HG03175 (cell line): ENCODE data around the gene IL21R.

Experiments
- ATAC-seq: cut with Tn5 transposase; IDR thresholded peaks from one replicate; pipeline ENCODE4 v1.9.1; 2021; ENCODE audit warnings: mild to moderate bottlenecking, moderate library complexity; ENCODE audit not compliant: unreplicated experiment

The IL21R gene

DNA sequence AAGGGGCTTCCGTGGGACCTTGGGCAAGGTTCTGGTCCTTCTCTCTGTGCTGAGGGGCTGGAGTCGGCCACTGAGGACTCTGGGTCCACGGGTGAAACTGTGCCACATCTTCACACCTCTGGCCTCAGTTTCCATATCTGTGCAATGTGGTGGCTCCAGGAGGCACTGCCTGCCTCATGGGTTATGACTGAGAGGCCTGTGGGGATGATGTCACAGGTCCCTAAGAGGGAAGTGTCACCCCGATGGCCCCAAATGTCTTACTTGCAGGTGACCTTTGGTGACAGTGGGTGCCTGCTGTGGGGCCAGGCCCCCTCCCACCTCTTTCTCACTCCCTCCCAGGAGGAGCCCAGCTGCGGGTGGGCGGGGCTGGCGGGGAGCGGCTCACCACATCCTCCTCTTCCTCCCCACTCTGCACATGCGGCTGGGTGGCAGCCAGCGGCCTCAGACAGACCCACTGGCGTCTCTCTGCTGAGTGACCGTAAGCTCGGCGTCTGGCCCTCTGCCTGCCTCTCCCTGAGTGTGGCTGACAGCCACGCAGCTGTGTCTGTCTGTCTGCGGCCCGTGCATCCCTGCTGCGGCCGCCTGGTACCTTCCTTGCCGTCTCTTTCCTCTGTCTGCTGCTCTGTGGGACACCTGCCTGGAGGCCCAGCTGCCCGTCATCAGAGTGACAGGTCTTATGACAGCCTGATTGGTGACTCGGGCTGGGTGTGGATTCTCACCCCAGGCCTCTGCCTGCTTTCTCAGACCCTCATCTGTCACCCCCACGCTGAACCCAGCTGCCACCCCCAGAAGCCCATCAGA lies at the start of gene IL21R:
Gene IL21R (plus strand): TSS at position 407 of the 801 bp plus-strand sequence. CDS start 27,898 bp downstream, outside the sequence.
- peak; percentile 60 for ATAC-seq

DNA sequence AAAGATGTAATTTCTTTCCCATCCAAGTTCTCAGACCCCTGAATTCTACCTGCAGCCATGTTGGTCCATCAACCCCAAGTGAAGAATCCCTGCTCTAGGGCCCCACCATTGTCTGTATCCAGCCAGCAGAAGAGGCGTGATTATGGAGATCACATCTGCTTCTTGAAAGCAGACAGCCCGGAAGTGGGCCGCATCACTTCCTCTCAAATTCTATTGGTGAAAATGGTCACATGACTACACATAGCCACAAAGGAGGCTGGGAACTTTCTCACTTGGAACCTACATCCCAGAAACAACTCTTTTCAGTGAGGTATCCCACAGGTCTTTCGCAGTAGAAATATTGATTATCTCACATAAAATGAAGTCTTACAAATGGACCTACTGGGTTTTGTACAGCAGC lies 48.1 kb upstream of the IL21R start:
- no peak for ATAC-seq

DNA sequence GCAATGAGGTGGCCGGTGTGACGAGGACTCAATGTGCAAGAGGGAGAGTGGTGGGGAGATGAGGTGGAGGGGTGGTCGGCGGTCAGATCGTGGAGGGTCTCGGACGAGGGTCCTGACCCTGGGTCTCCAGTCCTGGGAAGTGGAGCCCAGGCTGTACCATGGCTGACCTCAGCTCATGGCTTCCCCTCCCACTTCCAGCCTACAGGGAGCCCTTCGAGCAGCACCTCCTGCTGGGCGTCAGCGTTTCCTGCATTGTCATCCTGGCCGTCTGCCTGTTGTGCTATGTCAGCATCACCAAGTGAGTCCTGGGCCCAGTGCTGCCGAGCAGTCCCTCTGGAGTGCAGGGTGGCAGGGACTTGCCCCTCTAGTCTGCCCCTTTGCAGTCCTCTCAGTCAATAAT lies 46.4 kb upstream of the IL21R start:
- no peak for ATAC-seq

DNA sequence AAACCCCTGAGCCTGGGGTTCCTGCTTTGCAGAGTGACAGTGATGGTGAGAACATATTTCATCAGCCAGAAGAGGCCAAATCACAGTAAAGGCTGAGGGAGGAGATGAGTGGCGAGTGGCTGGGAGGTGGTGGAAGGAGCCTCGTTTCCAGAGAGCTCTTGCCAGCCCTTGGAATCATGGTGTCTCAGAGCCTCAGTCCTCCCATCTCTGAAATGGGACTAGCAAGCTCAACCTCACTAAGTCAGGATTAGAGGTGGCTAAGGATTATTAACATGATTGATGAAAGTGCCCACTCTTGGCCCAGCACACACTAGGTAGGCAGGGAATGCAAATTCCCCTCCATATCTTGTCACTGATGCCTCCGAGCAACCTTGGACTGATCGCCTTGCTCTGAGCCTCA lies 45.2 kb upstream of the IL21R start:
- no peak for ATAC-seq

DNA sequence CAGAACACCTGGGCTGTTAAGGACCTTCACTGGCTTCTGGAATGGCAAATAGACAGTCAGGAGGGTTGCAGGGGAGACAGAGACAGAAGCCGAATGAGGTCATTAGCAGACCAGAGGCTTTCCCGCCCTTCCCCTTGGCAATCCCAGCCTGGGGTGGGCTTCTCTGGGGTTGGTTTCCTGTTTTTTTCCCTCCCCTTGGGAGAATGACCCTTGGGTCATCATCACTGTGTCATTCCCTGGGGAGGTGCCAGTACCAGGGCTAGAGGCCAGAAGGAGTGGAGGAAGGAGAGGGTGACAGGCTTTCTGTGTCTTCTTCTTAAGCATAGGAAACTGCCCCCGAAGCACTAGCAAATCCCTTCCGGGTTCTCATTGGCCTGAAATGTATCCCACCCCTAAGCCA lies 42.9 kb upstream of the IL21R start:
- no peak for ATAC-seq

DNA sequence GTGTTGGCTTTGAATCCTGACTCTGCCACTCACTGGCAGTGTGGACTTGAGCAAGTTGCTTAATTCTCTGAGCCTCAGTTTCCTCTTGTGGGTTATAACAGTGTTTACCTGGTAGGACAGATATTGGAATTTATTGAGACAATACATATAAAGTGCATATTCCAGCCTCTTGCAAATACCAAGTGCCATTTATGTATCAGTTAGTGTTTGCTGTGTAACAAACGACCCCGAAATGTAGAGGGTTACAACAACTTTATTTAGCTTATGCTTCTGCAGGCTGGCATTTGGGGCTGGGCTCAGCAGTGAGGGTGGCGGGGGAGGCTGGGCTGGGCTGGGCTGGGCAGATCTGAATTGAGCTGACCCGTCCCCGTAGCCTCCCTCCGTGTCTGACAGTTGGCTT lies 42.4 kb upstream of the IL21R start:
- no peak for ATAC-seq

DNA sequence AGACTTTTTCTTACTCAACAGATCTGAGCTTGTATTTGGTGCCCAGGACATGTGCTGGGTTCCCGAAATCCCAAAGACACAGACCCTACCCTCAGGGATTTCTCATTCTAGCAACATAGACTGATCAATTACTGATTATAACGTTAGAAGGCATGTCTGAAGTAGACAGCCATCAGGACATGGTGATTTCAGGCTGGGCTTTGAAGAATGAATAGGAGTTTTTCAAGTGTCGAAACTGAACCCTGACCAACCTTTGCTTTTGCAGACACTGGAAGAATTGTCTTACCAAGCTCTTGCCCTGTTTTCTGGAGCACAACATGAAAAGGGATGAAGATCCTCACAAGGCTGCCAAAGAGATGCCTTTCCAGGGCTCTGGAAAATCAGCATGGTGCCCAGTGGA lies 40.0 kb upstream of the IL21R start:
- no peak for ATAC-seq

DNA sequence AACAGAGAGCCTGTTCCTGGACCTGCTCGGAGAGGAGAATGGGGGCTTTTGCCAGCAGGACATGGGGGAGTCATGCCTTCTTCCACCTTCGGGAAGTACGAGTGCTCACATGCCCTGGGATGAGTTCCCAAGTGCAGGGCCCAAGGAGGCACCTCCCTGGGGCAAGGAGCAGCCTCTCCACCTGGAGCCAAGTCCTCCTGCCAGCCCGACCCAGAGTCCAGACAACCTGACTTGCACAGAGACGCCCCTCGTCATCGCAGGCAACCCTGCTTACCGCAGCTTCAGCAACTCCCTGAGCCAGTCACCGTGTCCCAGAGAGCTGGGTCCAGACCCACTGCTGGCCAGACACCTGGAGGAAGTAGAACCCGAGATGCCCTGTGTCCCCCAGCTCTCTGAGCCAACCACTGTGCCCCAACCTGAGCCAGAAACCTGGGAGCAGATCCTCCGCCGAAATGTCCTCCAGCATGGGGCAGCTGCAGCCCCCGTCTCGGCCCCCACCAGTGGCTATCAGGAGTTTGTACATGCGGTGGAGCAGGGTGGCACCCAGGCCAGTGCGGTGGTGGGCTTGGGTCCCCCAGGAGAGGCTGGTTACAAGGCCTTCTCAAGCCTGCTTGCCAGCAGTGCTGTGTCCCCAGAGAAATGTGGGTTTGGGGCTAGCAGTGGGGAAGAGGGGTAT lies 39.3 kb upstream of the IL21R start:
- ATAC-seq: no peak

DNA sequence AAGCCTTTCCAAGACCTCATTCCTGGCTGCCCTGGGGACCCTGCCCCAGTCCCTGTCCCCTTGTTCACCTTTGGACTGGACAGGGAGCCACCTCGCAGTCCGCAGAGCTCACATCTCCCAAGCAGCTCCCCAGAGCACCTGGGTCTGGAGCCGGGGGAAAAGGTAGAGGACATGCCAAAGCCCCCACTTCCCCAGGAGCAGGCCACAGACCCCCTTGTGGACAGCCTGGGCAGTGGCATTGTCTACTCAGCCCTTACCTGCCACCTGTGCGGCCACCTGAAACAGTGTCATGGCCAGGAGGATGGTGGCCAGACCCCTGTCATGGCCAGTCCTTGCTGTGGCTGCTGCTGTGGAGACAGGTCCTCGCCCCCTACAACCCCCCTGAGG lies 38.7 kb upstream of the IL21R start:
- ATAC-seq: no peak

DNA sequence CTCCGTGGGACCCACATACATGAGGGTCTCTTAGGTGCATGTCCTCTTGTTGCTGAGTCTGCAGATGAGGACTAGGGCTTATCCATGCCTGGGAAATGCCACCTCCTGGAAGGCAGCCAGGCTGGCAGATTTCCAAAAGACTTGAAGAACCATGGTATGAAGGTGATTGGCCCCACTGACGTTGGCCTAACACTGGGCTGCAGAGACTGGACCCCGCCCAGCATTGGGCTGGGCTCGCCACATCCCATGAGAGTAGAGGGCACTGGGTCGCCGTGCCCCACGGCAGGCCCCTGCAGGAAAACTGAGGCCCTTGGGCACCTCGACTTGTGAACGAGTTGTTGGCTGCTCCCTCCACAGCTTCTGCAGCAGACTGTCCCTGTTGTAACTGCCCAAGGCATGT lies 38.2 kb upstream of the IL21R start:
- no peak for ATAC-seq

DNA sequence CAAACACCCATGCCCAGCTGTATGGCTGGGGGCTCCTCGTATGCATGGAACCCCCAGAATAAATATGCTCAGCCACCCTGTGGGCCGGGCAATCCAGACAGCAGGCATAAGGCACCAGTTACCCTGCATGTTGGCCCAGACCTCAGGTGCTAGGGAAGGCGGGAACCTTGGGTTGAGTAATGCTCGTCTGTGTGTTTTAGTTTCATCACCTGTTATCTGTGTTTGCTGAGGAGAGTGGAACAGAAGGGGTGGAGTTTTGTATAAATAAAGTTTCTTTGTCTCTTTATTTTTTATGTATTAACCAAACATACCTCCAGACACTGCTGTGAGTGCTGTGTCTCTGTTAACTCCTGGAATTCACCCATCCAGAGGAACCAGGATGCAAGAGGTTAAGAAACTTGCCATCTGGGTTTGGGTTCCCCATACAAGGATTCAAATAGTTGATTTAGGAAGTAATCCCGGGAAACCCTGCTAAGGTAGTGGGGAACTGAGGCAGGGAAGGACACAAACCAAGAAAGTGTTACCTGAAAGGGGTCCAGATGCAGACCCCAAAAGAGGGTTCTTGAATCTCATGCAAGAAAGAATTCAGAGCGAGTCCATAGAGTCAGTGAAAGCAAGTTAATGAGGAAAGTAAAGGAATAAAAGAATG lies 37.4 kb upstream of the IL21R start:
- no peak for ATAC-seq

DNA sequence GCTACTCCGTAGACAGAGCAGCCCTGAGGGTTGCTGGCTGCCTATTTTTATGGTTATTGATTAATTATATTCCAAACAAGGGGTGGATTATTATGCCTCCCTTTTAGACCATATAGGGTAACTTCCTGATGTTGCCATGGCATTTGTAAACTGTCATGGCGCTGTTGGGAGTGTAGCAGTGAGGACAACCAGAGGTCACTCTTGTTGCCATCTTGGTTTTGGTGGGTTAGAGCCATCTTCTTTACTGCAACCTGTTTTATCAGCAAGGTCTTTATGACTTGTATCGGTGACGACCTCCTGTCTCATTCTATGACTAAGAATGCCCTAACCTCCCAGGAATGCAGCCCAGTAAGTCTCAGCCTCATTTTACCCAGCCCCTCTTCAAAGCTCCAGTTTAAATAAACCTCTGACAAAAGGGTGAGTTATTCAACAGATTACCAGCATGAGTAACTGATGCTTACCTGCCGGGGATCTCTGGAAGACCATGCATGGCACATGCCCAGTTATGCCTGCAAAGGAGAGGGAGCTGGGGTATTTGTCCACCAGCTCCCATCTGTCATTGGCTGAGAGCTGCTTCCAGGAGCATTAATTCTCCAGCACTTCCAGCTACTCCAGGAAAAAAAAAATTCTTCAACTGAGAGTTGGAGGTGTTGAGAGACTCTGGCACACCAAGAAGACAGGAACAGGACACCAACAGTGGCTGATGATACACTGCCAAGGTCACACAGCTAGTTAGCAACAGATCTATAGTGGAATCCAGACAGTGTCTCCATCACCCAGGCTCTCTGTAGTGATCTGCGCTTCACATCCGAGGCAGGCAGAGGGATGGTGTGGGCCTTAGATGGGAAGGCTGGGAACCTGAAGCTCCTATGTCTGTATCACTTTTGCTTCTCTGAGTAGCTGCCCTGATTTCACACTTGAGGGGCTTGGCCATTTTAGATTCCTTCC lies 36.6 kb upstream of the IL21R start:
- ATAC-seq: no peak

DNA sequence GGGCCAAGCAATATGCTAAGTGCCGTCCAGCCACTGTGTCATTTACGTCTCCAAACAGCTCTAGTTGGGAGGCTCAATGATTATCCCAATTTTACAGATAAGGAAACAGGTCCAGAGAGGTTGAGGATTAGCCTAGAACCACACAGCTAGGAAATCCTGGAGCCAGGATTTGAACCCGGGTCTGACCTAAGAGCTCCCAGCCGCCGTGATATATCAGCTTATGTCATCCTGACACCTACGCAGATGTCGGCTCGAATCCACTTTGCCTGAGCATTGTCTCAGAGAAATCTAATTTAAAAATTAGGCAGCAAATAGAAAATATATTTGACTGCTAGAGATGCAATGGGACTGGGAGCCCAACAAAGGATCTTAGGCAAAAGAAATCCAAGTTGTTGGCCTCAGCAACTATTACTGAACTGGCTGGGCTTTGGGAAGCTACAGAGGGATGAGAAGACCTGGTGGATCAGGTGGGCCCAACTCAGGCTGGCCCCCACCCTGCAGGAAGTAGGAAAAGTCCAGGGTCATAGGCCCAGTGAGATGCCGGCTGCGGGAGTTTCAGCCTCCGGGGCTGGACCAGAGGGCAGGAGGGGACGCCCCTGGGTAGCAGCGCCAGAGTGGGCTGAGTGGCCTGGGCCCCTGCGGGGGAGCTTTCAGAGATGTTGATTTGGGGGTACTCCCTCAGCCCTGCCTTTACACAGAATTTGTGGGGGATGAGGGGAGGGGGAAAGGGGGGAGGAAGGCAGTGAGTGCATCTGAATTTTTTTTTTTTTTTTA lies 35.1 kb upstream of the IL21R start:
- peak; percentile 19 for ATAC-seq

DNA sequence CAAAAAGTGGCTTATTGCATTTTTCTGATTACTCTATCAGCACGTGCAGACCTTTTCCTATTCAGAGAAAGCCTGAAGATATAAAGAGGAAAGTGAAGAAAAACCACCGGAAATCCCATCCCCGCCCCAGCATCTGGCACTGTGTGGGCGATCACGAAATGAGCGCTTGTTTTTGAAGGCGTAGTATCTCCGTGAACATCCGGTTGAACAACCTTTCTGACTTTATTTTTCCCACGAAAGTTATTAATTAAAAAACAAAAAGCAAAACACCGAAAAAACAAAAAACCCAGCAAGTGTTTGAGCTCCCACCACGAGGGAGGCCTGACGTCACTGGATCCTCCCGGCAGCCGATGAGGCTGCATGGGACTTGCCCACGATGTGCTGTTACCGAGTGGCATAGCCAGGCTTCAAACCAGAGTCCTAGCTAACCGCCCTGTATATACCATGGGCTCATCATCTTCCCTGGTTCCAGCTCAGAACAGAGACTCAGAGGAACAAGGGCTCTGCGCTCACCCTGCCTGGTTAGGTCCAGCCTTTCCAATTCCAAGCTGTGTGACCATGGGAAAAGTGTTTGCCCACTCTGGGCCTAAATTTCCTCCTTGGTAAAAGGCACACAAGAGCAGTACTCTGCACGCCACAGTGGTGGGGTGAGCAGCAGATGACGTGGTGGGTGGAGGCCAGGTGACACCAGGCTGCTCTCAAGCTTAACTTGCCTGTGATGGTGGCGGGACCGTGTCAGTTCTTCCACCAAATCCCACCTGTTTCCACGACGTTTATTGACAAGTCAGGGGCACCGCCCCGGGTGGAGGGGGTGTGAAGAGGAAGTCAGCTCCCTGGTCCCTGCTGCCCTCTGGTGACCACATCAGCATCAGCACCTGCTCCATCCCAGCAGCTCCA lies 34.3 kb upstream of the IL21R start:
- peak; percentile 74 for ATAC-seq

DNA sequence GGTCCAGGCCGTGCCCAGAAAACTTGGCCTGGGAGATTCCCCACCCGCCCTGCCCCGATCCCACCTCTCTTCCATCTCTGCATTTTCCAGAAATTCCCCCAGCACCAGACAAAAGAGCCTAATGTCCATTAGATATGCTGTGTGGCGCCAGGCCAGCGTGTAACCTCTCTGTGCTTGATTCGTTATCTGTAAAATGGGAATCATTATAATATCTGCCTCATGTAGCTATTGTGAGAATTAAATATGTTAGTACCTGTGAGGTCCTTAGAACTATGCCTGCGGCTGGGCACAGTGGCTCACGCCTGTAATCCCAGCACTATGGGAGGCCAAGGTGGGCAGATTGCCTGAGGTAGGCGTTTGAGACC lies 33.6 kb upstream of the IL21R start:
- ATAC-seq: no peak

DNA sequence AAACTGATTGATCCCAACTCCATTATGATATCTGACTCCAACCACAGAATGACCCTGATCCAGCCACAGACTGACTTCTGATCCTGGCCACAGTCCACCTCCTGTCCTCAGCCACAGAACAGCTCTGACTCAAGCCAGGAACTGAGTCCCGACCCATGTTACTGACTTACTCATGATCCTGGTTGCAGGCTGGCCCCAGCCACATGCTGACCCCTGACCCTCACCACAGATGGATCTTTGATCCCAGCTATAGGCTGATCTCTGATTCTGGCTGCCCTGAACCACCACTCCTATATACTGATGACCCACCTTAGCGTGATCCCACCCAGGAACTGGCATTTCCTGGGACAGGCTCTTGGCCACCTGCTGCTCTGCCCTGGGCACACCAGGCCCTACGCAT lies 32.2 kb upstream of the IL21R start:
- no peak for ATAC-seq

DNA sequence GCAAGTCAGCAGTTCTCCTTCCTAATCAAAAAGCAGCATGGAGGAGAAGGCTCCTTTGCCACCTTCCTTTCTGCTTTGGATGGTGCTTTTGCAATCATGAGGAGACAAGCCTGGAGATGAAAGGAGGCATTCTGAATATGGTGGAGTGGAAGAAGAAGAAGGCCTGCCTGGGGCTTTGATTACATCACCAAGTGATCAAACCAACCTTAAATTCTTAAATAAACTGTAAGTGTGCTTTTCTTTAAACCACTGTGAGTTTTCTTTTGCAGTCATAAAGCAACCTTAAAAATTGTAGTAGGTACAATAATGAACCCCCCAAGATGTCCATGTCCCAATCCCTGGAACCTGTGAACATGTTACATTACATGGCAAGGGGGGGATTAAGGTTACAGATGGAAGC lies 31.7 kb upstream of the IL21R start:
- ATAC-seq: no peak

DNA sequence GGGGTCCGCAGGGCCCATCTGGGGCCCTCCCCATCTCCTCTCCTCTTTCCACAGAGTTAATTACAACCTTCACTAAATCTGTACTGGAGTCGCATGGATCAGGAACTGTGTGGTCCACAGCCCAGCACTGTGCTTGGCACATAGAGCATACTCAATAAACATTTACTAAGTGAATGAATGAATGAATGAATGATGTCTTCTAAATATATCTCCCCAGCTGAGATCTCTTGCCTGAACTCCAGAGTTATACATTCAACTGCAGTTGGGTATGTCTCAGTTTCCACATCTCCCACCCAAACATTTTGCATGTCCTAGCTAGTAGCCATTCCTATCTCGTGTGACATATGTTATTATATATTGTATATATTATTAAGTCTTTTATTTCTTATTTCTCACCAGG lies 28.7 kb upstream of the IL21R start:
- no peak for ATAC-seq

DNA sequence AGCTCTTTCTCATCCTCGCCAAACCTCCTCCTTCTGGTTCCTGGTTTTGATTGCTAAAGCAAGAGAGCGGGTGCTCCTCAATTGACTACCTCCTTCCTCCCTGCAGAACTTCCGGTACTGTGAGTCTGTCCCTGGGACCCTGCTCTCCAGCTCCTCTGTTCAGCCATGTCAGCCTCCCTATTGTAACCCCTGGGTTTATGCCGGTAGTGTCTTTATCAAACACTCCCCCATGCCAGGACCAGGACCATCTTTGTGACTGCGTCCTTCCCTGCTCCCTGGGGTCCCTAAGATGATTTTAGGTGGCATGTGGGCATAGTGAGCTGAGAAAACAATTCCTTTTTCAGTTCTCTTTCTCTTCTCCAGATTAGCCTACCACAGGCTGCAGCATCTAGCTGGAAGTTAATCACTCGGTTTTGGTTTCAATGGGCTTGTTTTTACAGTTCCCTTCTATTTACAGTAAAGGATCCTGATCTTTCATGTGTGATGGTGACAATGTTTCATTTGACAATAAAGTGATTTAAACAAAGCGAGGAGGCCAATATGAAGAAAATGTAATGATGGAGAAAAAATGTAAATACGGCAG lies 27.7 kb upstream of the IL21R start:
- ATAC-seq: peak; percentile 37
